Measurements from ENCODE around the gene HIGD1A. TPM values are rescaled to one million over a fixed set of nuclear protein-coding genes. Genes with fewer than 3 reads are reported as not detected.
A peak's percentile ranks its signal among the peaks of the same experiment; 100 is the strongest.

Gene HIGD1A
- total RNA-seq, 1 experiment from 2014 or later = 154 TPM

DNA sequence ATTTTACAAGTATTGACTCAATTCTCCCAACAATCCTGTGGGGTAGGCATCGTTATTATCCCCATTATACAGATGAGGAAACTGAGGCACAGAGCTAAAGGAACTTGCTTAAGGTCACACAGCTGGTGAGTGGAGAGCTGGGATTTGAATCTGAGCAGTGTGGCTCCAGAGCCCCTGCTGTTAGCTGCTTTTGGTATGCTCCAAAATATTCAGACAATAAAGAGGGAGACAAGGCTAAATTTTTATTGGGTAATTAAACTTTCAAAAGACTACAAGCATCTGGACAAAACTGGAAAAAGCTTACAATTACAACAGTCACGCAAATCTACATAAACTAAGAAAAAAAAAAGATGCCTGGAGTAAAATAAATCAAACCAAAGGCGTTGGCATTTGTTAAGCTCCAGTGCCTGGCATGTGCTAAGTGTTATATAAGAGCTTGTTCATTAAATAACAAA, 59.0 kb downstream of the HIGD1A start:
- peaks cover 27% of the 10 kb centered on the region for H3K4me1 ChIP-seq (ENCODE audit: insufficient read depth, low read length)
- ATAC-seq (no peak), DNase-seq (no peak)
- BruUV-seq (replicated peaks) = no TSS peak
- no peaks in the 10 kb centered on the region for H3K27me3 ChIP-seq (ENCODE audit: low read length)
- intact Hi-C loops (cut with micrococcal nuclease) = loop anchor here (2.0 kb wide), 1 partner anchor 173 kb away; no protein-coding TSS in a partner anchor
- no peak overlapping the region for H3K9ac ChIP-seq (ENCODE audit: low read length)
- no peak overlapping the region for H3K4me2 ChIP-seq (ENCODE audit: low read length)
- H3K9me3 ChIP-seq (ENCODE audit: low read length) = no peaks in the 10 kb centered on the region
- H3K36me3 ChIP-seq (ENCODE audit: low read depth, low read length) = no peaks in the 10 kb centered on the region
- no peaks in the 10 kb centered on the region for H3K9me2 ChIP-seq (replicated peaks; ENCODE audit: low read length)
- ChIA-PET POLR2A (ENCODE audit: unreplicated experiment) (no interaction called here), CTCF (interaction anchor here (0.6 to 1.9 kb wide), 5 partner anchors 34 to 496 kb away, joined by 4 to 7 read pairs (median 5); no protein-coding TSS in a partner anchor)
- no peak overlapping the region for H3K4me3 ChIP-seq (ENCODE audit: low read length)
- H3K27ac ChIP-seq (ENCODE audit: low read length) = peak overlapping the region; percentile 39
- H3F3A ChIP-seq (ENCODE audit: low read length, unreplicated experiment) = no peaks in the 10 kb centered on the region
- TF ChIP-seq, protein P1, sequence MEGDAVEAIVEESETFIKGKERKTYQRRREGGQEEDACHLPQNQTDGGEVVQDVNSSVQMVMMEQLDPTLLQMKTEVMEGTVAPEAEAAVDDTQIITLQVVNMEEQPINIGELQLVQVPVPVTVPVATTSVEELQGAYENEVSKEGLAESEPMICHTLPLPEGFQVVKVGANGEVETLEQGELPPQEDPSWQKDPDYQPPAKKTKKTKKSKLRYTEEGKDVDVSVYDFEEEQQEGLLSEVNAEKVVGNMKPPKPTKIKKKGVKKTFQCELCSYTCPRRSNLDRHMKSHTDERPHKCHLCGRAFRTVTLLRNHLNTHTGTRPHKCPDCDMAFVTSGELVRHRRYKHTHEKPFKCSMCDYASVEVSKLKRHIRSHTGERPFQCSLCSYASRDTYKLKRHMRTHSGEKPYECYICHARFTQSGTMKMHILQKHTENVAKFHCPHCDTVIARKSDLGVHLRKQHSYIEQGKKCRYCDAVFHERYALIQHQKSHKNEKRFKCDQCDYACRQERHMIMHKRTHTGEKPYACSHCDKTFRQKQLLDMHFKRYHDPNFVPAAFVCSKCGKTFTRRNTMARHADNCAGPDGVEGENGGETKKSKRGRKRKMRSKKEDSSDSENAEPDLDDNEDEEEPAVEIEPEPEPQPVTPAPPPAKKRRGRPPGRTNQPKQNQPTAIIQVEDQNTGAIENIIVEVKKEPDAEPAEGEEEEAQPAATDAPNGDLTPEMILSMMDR (conservative IDR thresholded peaks at IDR 0.05; ENCODE audit: low read depth, low read length) = no peak
- no peak for TF ChIP-seq EZH2 (IDR thresholded peaks at IDR 0.05; ENCODE audit: low read length, unreplicated experiment)
- no peak for TF ChIP-seq EZH2phosphoT487 (IDR thresholded peaks at IDR 0.05; ENCODE audit: borderline replicate concordance, low read length)
- H2AFZ ChIP-seq (ENCODE audit: low read length) = no peak overlapping the region
- H3K79me2 ChIP-seq (ENCODE audit: low read length) = no peaks in the 10 kb centered on the region
- no peaks in the 10 kb centered on the region for H4K20me1 ChIP-seq (ENCODE audit: low read length)

DNA sequence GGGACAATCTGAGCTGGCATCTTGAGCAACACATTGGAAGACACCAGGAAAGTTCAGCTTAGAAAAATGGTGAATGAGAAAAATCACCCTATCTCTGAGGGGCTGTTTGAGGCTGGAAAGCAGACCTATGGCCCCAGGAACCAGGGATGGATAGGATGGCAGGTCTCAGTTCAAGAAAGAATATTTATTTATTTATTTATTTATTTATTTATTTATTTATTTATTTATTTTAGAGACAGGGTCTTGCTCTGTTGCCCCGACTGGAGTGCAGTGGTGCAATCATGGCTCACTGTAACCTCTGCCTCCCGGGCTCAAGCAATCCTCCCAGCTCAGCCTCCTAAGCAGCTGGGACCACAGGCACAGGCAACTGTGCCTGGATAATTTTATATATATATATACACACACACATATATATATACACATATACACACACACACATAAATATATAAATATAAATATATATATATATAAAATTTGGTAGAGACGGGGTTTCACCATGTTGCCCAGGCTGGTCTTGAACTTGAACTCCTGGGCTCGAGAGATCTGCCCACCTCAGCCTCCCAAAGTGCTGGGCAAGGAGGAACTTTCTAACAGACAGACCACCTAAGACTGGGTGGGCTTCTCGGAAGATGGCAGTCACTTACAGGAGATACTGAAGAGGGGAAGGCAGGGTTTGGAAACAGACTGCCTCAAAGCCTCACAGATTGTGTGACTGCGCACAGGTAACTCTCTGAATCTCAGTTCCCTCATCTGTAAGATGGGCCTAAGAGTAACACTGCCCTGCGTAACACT, 60.9 kb downstream of the HIGD1A start:
- no peak overlapping the region for H3K4me2 ChIP-seq (ENCODE audit: low read length)
- H3K27me3 ChIP-seq (ENCODE audit: low read length) = no peaks in the 10 kb centered on the region
- TF ChIP-seq, protein P1 (conservative IDR thresholded peaks at IDR 0.05; ENCODE audit: low read depth, low read length) = no peak
- TF ChIP-seq EZH2 (IDR thresholded peaks at IDR 0.05; ENCODE audit: low read length, unreplicated experiment) (no peak), EZH2phosphoT487 (IDR thresholded peaks at IDR 0.05; ENCODE audit: borderline replicate concordance, low read length) (no peak)
- ChIA-PET CTCF (interaction anchor here (0.5 to 1.5 kb wide), 4 partner anchors 87 to 1691 kb away, joined by 3 to 6 read pairs (median 4); no protein-coding TSS in a partner anchor), POLR2A (ENCODE audit: unreplicated experiment) (no interaction called here)
- no peak overlapping the region for H3K27ac ChIP-seq (ENCODE audit: low read length)
- H3K9ac ChIP-seq (ENCODE audit: low read length) = no peak overlapping the region
- DNase-seq = no peak
- H3K9me3 ChIP-seq (ENCODE audit: low read length) = no peaks in the 10 kb centered on the region
- peaks cover 27% of the 10 kb centered on the region for H3K4me1 ChIP-seq (ENCODE audit: insufficient read depth, low read length)
- no peaks in the 10 kb centered on the region for H4K20me1 ChIP-seq (ENCODE audit: low read length)
- ATAC-seq = no peak
- no peaks in the 10 kb centered on the region for H3K36me3 ChIP-seq (ENCODE audit: low read depth, low read length)
- H3F3A ChIP-seq (ENCODE audit: low read length, unreplicated experiment) = no peaks in the 10 kb centered on the region
- no peaks in the 10 kb centered on the region for H3K79me2 ChIP-seq (ENCODE audit: low read length)
- no peak overlapping the region for H3K4me3 ChIP-seq (ENCODE audit: low read length)
- no peaks in the 10 kb centered on the region for H3K9me2 ChIP-seq (replicated peaks; ENCODE audit: low read length)
- no TSS peak for BruUV-seq (replicated peaks)
- intact Hi-C loops (cut with micrococcal nuclease) = no loop called here
- no peak overlapping the region for H2AFZ ChIP-seq (ENCODE audit: low read length)

DNA sequence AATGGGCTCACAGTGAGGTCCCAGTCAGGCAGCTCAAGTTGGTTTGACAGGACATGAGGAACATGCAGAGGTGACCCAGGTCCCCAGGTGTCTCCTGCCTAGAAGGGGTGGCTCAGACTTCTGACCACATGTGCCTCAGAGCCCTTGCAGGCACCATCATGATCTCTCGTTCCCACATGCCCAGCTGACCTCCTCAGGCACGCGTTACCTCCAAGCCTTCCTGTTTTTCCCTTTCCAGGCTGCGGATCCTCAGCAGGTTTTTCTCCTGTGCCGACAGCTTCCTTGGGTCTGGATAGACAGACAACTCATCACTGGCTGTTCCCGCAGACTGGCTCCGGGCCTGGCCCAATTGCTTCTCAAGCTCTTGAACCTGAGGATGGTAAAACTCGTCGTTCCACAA, 61.6 kb downstream of the HIGD1A start:
- Histone ChIP-seq H3K4me3 (ENCODE audit: low read length) (no peak overlapping the region), H4K20me1 (ENCODE audit: low read length) (no peaks in the 10 kb centered on the region), H3F3A (ENCODE audit: low read length, unreplicated experiment) (no peaks in the 10 kb centered on the region), H3K27me3 (ENCODE audit: low read length) (no peaks in the 10 kb centered on the region), H3K36me3 (ENCODE audit: low read depth, low read length) (no peaks in the 10 kb centered on the region), H2AFZ (ENCODE audit: low read length) (no peak overlapping the region), H3K9me2 (replicated peaks; ENCODE audit: low read length) (no peaks in the 10 kb centered on the region), H3K27ac (ENCODE audit: low read length) (no peak overlapping the region), H3K79me2 (ENCODE audit: low read length) (no peaks in the 10 kb centered on the region), H3K4me2 (ENCODE audit: low read length) (no peak overlapping the region), H3K9ac (ENCODE audit: low read length) (no peak overlapping the region), H3K4me1 (ENCODE audit: insufficient read depth, low read length) (peaks cover 26% of the 10 kb centered on the region), H3K9me3 (ENCODE audit: low read length) (no peaks in the 10 kb centered on the region)
- no peak for ATAC-seq
- intact Hi-C loops (cut with micrococcal nuclease) = no loop called here
- no peak for DNase-seq
- POLR2A ChIA-PET (ENCODE audit: unreplicated experiment) = no interaction called here
- no TSS peak for BruUV-seq (replicated peaks)
- TF ChIP-seq, protein P1 (conservative IDR thresholded peaks at IDR 0.05; ENCODE audit: low read depth, low read length) = no peak
- no peak for TF ChIP-seq EZH2phosphoT487 (IDR thresholded peaks at IDR 0.05; ENCODE audit: borderline replicate concordance, low read length)
- no peak for TF ChIP-seq EZH2 (IDR thresholded peaks at IDR 0.05; ENCODE audit: low read length, unreplicated experiment)
- CTCF ChIA-PET = interaction anchor here (0.5 kb wide), 1 partner anchor 714 kb away, joined by 3 read pairs; no protein-coding TSS in a partner anchor

Measured in PC-3 (cell line).